CD4-positive, alpha-beta T cell treated with Interleukin-15 for 1 hour (primary cell): ENCODE data around the gene CYTH1.
"Not testable (repeated sequence)": the region's sequence is repeated elsewhere in the genome, so short reads cannot be mapped to it uniquely, and the experiment has no call there.

Source experiments
- DNase-seq: peaks from one replicate; pipeline ENCODE4 v3.0.0-alpha.2; 2020

Gene CYTH1

DNA sequence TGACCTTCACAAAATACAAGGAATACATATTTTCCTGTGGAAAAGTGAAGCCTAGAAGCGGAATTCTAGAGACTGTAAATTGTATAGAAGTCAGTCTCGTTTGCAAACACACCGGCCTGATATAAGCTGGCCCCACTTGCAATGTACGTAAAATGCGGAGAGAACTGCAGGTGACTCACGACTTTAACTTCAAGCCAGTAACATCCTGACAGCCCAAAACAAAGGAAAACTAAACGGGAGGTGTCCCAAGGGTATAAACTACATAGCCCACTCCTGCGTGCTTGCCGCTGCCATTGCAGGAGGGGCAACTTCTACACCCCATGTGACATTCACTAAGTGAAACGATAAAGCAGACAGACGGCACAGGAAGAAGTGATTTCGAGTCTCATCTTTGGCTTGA, 101.6 kb downstream of the CYTH1 start:
- DNase-seq = no peak

DNA sequence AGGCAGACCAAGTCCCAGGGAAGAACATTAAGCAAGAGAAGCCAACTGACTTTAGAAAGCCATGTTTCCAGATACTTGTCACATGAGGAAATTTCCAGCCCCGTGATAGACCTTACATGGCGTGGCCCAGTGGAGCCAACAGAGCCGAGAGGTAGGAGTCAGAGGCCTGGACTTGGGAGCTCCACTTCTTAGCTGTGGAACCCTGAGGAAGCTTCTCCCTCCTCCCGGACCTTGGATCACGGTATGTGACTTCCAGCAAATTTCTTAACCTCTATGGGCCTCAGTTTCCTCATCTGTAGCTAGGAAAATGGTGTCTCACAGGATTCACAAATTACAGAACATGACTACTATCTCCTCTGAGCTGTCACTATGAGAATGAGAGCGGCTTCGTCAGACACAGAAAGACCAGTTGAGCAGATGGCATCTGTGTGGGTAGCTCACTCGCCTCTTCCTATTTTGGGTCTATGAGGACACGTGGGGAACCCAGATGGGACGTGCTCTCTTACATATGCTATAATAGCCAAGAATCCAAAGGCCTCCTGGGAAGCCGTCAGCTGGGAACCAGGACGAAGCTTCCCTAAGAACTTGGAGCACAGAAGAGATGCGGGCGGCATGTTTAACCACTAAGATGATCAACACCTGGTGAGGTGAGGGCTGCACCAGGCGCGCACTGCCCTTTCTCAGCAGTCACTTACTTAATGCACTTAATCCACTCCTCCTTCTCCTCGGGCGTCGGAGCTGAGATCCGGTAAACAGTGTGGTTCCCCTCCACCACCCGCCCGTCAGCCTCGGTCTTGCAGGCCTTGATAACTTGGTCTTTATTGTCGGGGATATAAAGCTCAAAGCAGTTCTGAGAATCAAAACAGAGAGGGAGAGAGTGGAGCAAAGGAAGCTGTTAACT, 102.3 kb downstream of the CYTH1 start:
- no peak for DNase-seq

DNA sequence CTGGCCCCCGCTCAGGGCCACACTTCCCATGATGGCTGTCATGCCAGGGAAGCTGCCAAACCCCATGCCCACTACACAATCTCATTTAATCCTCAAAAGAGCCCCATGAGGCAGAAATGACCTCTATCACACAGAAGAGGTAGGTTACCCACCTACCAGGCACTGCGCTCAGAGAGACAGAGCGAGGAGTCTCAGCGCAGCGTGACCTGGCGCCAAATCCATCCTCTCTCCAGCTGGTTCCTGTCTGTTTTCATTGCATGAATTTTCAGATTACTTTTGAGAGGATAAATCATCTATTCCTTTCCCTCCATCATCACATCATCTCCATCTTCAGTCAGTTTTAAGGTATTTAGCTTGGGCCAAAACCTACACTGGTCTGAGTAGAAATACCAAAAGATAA, 103.4 kb downstream of the CYTH1 start:
- no peak for DNase-seq

DNA sequence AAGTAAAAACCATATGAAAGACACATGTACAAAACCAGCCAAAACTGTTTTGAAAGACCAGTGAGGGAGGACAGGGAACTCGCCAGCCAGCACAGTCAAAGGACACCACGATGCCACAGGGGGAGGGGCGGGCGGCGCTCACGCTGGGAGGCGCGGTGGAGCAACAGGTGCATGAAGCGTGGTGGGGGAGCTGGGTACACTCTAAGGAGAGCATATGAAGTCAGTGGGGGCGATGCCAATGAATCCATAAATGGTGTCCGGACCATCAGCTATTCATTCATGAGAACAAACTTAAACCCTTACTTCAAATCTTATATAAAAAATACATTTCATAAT, 103.9 kb downstream of the CYTH1 start:
- DNase-seq = no peak

DNA sequence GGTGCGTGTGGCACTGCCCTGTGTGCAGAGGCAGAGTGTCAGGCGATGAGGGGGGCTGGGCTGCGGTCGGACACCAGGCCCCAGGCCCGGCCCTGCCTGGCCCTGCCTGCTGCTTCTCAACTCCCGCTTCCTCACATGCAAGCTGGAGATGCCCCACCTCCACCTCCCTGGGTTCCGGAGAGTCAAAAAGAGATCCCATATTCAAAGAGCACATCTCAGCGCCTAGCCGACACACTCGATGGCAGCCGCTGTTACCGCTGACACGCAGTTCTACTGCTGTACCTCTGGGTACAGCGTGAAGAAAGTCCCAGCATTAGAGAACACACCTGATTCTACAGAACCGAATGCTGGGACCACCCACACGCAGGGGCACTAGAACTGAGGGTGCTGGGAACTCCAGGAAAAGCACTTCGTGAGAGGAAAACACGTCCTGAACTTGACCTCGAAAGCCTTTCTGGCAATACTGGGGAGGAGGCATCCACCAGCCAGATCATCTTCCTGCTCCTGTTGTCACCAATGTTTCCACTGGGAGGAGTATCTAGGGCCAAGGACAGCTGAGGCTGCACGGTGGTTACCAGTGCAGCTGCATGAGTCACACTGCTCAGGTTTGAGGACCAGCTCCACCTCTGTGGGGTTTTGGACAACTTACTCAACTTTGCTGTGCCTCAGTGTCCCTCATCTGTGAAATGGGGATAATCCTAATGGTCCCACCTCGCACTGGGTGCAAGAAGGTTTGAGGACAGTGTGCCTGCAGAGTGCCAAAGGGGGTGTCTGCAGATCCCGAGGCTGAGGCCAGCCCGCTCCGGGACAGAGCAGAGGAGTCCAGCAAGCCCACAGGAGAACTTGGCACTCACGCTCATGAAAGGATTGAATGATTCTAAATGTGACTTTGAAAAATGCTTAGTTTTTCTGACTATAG, 104.5 kb downstream of the CYTH1 start:
- no peak for DNase-seq

DNA sequence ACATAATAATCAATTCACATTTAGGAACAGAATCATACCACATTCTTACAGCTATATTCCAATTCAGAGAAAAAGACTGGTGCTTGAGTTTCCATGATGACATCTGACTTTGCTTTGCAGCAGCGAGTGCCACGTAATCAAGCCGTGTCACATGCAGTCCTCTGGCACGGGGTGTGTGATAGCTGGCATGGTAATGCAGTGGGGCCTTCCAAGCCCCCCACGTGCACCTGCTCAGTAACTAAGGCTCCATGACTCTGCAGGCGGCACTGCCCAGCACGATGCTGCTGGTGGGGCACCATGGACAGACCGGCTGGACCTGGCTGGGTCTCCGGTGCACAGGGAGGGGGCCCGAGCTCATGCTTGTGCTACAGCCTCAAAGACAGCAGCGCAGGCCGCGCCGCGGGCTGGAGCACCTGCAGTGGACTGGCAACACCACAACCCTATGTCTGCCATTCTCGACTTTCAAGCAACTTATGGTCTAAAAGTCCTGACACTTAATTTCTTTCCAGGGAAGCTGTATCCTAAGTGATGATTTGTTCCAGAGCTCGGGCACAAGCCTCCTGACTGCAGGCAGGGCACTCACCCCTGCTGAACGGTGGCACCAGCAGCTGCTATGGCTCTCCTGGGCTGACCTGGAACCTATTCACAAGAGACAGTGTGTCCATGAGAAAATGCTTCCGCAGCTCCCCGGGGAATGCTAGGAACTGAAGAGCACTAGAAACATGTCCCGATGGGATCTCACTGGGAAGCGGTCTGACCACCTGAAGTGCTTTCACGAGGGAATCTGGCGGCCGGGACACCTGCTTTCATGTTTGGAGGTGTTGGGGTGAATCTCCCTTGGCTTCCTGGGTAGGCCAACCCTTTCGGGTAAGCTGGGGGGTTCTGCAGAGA, 105.4 kb downstream of the CYTH1 start:
- no peak for DNase-seq

DNA sequence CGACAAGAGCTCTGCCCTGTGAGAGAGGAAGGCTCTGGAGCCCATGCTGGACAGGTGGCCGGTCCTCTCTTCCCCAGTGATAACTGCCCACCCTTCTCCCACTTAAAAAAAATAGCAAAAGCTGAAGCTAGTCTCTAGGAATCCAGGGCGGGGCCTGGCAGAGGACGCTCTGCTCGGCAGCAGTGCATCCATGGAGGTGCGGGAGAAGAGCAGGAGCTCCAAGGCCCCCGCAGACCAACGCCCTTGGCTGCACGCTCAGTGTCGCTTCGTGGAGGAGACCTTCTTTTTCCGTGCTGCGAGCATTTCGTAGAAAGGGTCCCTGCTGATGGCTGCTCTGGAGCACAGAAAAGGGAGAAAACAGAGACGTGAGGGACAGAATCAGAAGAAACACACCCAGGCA, 106.2 kb downstream of the CYTH1 start:
- DNase-seq = no peak

DNA sequence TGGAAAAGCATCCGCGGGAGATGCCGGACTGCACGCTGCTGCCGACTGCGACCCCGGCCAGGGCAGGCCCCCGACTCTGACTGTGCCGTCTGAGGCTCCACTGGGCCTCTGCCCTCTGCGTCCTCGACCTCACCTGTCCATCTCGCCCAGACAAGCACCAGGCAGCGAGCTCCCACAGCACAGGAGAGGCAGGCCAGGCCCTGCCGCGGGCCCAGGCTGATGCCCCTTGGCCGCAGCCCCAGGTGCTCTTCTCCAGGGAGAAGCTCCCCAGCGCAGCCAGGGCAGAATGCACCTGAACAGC, 106.8 kb downstream of the CYTH1 start:
- no peak for DNase-seq

DNA sequence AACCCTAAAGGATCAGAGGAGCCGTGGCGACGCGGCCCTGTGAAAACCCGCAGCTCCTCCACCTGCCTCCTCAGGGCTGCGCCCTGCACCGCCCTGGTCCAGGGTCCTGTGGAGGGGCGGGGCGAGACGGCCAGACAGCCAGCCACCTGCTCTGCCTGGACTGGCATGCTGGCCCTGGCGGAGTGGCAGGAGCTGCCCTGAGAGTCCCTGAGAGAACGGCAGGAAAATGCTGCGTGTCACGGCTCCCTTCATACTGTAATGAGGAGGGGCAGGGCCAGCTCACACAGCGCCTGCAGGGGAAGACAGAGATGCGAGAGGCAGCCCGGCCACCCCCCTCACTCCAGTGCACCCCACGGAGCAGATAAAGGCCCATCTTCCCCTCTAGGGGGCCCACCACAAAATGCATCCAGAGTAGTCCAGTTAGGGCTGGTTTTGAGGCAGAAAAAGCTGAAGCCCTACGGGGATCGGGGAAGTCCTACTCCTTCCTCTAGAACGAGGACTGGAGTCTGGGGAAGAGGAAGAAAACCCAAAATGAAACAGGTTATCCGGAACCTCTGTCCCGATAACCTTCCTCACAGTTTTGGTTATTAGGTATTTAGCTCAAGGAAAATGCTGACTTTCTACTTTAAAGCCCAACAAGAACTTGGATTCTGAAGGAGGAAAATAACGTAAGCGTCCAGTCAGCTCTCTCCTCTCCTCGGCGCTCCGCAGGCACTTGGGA, 107.3 kb downstream of the CYTH1 start:
- DNase-seq = no peak

DNA sequence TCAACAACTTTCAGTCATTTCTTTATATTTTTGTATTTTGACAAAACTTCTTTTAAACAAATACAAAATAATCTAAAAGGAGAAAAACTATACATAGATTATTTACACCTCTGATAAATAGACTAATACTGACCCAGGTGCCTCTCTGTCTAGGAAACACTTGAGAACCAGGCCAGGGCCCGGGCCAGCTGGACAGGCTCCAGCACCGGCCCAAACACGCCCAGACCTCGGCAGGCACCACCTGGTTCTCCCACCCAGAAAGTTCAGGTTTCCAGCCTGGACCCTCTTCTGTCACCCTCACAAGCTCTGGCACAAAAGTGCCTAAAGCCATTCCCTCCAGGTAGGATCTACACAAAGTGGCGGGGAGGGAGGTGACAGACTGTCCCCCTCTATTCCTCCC, 107.9 kb downstream of the CYTH1 start:
- no peak for DNase-seq

DNA sequence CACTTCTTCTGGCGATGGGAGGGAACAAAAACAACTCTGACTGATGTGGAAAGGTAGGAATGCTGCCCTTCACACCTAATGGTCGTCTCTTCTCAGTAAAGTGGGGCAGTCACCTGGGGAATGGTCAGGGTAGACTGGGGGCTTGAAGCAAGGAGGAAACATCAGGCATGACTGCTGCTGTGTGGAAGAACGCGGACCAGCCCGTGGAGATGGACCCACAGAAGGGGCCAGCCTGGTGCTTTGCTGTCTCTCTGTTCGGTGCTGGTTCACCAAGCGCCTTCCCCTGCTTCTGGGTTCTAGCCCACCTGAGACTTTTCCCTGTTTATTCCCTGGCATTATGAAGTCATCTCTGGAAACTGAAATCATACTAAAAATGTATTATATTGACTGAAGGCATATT, 108.7 kb downstream of the CYTH1 start:
- DNase-seq = no peak

DNA sequence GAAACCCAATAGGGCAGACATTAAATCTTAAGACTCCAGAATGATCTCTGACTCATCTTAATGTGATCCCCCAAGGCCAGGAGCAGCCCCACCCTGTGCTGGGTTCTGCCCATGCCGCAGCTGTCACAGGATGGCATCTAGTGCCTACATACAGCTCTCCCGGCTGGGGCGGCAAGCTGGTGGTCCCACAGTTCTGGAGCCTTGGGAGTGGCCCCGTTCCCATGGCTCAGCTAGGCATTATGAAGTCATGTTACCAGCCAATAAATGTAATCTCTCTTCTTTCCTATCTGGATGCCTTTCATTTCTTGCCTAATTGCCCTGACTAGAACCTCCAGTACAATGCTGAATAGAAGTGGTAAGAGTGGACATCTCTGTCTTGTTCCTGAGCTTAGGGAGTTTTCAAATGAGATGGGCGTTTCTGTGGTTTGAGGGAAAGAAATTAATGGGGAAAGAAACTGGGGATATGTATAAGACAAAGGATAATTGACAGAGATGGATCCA, 109.2 kb downstream of the CYTH1 start:
- no peak for DNase-seq

DNA sequence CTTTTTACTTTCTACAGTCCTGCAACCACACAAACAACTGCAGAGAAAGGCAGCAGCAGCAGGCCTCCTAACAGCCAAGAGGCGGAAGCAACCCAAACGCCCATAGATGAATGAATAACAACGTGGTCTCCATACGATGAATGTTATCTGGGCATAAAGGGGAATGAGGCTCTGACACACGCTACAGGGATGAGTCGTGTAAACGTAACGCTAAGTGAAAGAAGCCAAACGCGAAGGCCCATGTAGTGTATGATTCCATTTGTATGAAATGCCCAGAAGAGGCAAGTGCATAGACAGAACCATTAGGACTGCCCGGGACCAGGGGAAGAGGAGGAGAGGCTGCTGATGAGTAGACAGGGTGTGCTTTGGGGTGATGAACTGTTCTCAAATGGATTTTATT, 110.1 kb downstream of the CYTH1 start:
- DNase-seq = no peak

DNA sequence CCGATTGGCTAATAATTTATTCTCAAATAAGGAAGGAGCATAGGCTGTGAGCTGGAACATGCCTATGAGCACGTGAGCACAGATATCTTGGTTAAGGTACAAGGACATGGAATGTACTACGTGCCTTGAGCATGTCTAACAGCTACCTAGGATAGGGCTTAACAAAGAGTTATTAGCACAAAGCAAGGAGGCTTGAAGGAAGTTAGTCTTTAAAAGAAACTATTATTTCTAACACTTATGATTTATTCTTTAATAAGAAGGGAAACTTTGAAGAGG, 110.4 kb downstream of the CYTH1 start:
- DNase-seq = not testable (repeated sequence)

DNA sequence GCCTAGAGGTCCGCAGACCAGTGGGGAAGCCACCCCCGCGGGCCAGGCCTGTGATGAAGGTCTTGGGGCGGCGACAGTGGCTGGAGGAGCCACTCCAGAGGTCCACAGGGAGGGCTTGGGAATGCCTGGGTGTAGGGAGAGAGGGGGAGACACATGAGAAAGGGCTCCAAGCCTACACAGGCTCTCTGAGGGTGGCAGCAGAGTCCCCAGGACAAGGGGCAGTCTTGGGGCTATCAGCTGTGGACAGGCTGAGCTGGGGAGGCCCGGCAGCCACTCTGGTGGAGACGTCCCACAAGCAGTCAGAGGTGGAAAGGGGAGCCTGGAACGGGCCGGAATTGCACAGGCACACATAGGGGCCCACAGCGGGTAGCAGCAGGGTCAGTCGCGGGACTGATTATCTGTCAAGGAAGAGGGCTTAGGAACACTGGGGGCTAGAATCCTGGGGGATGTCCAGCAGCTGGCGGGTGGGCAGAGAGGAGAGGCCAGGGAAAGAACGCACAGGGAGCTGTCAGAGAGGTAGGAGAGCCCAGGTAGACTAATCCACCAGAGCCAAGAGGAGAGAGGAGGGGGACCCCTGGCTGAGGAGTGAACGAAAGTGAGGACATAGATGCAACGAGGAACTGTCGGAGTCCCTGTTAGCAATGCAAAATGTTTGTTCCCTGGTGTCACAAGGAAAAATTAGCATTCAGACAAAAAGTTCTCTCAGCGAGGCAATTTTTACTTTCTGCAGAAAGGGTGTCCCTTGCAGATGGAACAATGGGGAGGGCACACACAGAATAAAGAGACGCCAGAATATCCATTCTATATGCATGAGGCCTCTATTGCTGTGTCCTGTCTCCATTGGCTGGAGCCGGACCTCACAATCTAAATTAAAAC, 111.0 kb downstream of the CYTH1 start:
- DNase-seq = no peak

DNA sequence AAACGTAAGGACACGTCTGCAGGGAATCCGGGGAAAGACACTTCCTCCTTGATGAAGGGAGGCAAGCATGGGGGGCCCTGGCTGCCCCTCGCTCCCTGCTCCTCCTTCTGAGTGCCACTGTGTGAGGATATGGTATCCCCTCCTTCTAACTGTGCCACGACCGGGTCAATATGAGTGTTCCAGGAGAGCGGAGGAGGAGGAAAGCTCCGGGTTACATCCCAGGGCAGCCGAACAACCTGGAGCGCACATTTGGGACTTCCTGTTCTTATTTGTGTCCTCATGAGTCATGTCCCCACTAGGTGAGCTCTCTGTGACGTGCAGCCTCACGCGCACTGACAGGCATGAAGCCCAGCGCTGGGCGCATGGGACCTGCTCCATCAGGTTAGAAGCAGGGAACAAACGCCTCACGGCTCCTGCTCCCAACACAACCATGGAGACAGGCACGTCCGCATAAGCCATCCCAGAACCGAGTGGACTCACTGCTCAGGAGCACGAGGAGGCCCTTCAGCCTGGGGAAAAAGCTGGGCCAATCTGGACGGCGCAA, 112.0 kb downstream of the CYTH1 start:
- no peak for DNase-seq

DNA sequence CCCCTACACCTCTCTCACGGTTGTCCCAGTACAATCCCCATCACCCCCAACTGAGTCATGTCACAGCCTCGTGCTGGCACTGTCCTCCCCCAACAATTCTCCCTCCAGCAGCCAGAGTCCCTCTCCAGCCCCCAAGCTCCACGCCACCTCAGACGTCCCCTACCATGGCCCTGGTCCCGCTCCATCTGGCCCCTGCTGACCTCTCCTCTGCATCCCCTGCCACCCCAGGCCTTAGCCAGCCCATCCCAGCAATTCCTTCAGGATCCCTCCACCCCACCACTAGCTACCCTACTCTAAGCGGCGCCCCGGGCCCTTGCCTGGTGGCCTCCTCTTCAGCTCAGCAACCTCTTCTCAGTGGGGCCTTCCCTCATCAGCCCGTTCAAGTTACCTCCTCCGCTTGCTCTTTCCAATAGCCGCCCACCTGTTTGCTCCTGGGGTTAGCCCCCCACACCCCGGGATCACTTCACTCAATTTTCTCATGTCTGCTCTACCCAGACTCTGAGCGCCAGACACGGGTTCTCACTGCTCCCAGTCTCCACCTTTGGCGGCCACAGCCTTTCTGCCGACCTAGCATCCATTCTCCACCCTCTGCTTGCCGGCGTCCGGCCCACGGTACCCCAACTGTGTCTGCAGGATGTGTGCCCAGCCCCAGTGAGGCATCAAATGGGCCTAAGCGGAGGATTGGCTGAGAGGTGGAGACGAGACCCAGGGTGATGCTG, 112.7 kb downstream of the CYTH1 start:
- DNase-seq = no peak

DNA sequence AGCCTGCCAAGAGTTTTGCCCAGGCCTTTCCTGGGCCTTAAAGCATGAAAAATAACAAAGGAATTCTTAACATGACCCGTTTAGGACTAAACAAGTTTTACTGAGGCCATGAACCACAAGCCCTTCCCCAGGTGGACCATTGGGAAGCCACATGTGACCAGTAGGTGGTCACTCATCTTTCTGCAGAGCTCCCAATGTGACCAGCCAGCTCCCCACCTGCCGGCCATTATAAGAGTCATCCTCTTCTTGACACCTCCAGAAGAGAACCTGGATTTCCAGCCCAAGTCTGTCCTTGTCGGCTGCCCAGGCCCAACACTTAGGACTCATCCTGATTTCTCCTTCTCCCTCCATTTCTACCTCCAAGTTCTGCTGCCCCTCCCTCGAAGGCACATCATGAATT, 113.2 kb downstream of the CYTH1 start:
- no peak for DNase-seq

DNA sequence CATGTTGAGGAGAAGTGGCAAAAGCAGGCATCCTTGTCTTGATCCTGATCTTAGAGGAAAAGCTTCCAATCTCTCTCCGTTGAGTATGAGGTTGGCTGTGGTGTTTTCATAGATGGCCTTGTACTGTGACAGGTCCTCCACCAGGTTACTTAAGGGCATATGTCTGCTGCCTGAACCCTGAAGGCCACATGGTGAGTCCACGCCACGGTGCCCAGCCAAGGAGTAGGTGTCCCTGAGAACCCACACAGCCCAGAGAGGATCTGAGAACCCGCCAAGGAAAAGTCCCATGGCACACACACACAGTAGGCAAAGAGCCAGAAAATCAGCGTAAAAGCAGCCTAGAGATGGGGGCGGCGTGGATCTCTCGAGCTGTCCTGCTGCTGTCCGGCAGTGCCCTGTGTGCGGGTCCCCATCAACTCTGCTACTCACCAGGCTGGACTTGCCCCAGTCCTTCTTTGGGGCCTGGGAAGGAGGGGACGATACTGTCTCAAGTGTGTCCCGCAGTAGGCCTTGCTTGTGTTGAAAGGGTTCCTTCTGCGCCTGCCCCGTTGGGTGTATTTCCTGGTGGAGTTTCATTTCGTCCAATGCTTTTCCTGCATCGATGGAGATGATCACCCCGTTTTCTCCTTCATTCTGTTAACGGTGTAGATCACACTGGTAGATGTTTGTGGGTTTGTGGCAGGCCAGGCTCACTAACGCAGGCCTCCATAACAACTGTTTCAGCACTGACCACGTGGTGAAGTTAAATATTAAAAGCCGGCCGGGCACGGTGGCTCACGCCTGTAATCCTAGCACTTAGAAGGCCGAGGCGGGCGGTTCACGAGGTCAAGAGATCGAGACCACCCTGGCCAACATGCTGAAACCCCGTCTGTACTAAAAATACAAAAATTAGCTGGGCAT, 114.1 kb downstream of the CYTH1 start:
- no peak for DNase-seq

DNA sequence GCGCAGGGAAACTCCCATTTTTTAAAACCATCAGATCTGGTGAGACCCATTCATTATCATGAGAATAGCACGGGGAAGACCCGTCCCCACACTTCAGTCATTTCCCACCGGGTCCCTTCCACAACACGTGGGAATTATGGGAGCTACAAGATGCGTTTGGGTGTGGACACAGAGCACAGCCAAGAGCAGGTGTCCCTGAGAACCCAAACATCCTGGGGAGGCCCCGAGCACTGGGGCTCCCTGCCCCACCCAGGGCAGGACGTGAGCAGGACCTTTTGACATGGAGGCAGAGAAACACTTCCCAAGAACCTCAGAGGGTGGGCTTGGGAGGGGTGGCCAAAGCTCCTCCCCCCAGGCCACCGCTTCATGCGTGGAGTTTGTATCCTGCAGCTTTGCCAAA, 115.0 kb downstream of the CYTH1 start:
- DNase-seq = no peak
